Stomach smooth muscle (tissue), 2 donors: Measurements from ENCODE around the gene GSTM4.
A peak's percentile ranks its signal among the peaks of the same experiment; 100 is the strongest.

Experiments used
- H3K27ac ChIP-seq: one replicate; pipeline ENCODE4 v1.7.0; 2013; ENCODE audit warnings: mild to moderate bottlenecking, low read length, inconsistent platforms
- H3K27me3 ChIP-seq, 2 donors: one replicate each; pipeline ENCODE4 v1.7.0; 2013; ENCODE audit warnings: low read length in 2 of 2; ENCODE audit not compliant: insufficient read depth in 2 of 2, control insufficient read depth in 1 of 2
- H3K36me3 ChIP-seq, 2 donors: one replicate each; pipeline ENCODE4 v1.7.0; 2013; ENCODE audit warnings: low read length in 2 of 2; ENCODE audit not compliant: control insufficient read depth in 2 of 2, insufficient read depth in 2 of 2
- H3K4me1 ChIP-seq: one replicate; pipeline ENCODE4 v1.7.0; 2013; ENCODE audit warnings: low read length; ENCODE audit not compliant: control insufficient read depth, insufficient read depth
- H3K4me3 ChIP-seq, 2 donors: one replicate each; pipeline ENCODE4 v1.7.0; 2013; ENCODE audit warnings: low read length in 2 of 2
- H3K9ac ChIP-seq, 2 donors: one replicate each; pipeline ENCODE4 v1.7.0; 2013; ENCODE audit warnings: low read length in 2 of 2, mild to moderate bottlenecking in 1 of 2
- H3K9me3 ChIP-seq, 2 donors: one replicate each; pipeline ENCODE4 v1.7.0; 2013; ENCODE audit warnings: low read length in 2 of 2; ENCODE audit not compliant: control insufficient read depth in 2 of 2
- donor health status: healthy.
- donor health status: Pancreatic carcinoma.

Gene GSTM4

DNA sequence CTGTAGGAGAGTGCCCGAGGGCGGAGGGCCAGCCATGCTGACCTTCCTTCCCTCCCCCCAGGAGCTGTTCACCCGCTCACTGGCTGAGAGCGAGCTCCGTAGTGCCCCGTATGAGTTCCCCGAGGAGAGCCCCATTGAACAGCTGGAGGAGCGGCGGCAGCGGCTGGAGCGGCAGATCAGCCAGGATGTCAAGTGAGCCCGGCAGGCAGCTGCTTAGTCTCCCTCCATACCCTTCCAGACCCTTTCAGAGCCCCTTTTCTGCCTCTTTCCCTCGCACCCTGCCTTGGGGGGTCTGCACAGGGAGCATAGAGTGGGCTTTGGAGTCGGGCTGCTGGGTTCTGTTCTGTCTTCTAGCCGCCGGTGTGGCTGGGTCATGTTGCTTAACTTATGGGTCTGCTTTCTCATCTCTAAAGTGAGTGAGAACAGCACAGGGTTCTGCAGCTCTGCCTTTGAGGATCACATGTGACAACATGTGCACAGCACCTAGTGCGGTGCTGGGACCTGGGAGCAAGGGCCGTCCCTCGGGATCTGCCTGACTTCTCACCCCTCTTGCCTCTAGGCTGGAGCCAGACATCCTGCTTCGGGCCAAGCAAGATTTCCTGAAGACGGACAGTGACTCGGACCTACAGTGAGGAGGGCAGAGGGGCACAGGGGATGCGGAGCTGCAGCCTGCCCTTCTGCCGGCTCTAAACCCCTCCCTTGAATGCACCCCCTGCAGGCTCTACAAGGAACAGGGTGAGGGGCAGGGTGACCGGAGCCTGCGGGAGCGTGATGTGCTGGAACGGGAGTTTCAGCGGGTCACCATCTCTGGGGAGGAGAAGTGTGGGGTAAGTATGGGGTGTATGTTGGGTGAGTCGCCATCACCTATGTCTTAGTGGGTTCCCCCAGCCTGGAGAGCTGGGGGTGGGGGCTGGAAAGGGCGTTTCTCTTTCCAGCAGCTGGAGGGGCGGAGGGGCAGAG, 30.0 kb upstream of the GSTM4 start:
- H3K4me3 ChIP-seq = peak overlapping the region in 1 of 2 donors; percentile 35
- H3K36me3 ChIP-seq = peaks cover 12 to 33% of the 10 kb centered on the region in 2 donors
- no peak overlapping the region for H3K9ac ChIP-seq
- H3K9me3 ChIP-seq = no peaks in the 10 kb centered on the region
- no peak overlapping the region for H3K27ac ChIP-seq
- no peaks in the 10 kb centered on the region for H3K27me3 ChIP-seq
- H3K4me1 ChIP-seq = peaks cover 44% of the 10 kb centered on the region

GRCh38 chr1:109626682-109627408, 29.1 kb upstream of the GSTM4 start:
- H3K27me3 ChIP-seq = no peaks in the 10 kb centered on the region
- peaks cover 42% of the 10 kb centered on the region for H3K4me1 ChIP-seq
- peaks cover 16 to 34% of the 10 kb centered on the region in 2 donors for H3K36me3 ChIP-seq
- H3K9ac ChIP-seq = no peak overlapping the region
- no peaks in the 10 kb centered on the region for H3K9me3 ChIP-seq
- no peak overlapping the region for H3K27ac ChIP-seq
- no peak overlapping the region for H3K4me3 ChIP-seq

DNA sequence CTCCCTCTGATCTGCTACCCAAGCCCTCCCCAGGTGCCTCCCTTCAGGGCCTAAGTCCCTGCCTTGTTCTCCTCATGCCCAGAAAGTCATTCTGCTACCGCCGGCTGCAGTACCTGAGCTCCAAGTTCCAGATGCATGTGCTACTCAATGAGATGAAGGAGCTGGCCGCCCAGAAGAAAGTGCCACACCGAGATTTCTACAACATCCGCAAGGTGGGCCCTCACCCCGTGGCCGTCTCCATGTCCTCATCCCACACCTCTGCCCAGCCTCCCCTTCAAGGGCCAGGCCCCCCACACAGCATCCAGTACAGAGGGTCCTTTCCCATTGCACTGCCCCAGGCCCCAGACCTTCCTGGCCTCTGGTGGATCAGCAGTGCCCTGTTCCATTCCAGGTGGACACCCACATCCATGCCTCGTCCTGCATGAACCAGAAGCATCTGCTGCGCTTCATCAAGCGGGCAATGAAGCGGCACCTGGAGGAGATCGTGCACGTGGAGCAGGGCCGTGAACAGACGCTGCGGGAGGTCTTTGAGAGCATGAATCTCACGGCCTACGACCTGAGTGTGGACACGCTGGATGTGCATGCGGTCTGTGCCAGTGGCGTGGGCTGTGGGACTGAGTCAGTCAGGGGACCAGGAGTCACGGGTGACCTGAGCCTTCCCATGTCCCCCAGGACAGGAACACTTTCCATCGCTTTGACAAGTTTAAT, 28.1 kb upstream of the GSTM4 start:
- H3K27me3 ChIP-seq = no peaks in the 10 kb centered on the region
- H3K27ac ChIP-seq = no peak overlapping the region
- no peak overlapping the region for H3K9ac ChIP-seq
- no peak overlapping the region for H3K4me3 ChIP-seq
- H3K36me3 ChIP-seq = peaks cover 16 to 34% of the 10 kb centered on the region in 2 donors
- H3K4me1 ChIP-seq = peaks cover 43% of the 10 kb centered on the region
- H3K9me3 ChIP-seq = no peaks in the 10 kb centered on the region

DNA sequence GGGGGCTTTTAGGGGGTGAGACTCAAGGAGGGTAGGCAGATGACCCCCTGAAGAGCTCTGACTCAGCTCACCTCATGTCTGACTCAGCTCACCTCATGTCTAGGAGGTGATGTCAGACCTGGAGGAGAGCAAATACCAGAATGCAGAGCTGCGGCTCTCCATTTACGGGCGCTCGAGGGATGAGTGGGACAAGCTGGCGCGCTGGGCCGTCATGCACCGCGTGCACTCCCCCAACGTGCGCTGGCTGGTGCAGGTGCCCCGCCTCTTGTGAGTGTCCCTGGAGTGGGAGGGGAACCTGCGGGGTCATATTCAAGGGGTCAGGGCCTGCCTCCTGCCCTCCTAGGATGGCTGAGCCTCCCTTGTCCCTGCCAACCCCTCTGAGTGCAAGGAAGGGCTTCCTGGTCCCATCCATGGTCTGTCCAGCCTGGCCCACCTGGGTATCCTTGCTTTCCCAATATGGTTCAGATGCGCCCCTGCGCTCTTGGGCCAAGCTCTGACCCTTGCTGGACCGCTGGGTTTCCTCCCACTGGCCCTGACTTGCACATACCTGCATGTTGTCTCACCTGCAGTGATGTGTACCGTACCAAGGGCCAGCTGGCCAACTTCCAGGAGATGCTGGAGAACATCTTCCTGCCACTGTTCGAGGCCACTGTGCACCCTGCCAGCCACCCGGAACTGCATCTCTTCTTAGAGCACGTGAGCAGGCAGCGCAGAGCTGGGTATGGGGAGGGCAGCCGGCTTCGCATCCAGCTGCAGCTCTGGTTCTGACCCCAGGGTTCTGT, 27.2 kb upstream of the GSTM4 start:
- Histone ChIP-seq H3K27me3 (no peaks in the 10 kb centered on the region), H3K27ac (no peak overlapping the region), H3K36me3 (peaks cover 16 to 34% of the 10 kb centered on the region in 2 donors), H3K4me3 (no peak overlapping the region), H3K9me3 (no peaks in the 10 kb centered on the region), H3K9ac (no peak overlapping the region), H3K4me1 (peaks cover 41% of the 10 kb centered on the region)

DNA sequence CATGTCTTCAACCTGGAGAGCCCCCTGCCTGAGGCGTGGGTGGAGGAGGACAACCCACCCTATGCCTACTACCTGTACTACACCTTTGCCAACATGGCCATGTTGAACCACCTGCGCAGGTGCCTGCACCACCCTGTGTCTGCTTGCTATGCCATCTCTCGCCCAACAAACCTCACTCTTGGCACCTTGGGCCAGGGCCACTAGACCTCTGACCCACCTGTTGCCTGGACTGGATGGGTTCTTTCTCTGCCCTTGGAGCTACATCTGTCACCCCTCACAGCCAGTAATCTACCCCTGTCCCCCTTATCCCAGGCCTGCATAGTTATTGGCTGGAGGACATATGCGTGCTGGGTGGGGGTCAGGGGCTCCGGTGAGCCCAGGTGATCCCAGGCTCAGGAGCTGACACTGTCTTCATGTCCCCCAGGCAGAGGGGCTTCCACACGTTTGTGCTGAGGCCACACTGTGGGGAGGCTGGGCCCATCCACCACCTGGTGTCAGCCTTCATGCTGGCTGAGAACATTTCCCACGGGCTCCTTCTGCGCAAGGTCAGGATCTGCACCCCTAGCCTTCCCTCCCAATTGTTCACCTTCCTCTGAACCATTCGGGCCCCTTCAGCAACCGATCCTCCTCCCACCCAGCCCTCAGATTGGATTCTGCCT, 26.4 kb upstream of the GSTM4 start:
- no peak overlapping the region for H3K4me3 ChIP-seq
- peaks cover 16 to 34% of the 10 kb centered on the region in 2 donors for H3K36me3 ChIP-seq
- no peaks in the 10 kb centered on the region for H3K9me3 ChIP-seq
- H3K4me1 ChIP-seq = peaks cover 33% of the 10 kb centered on the region
- no peak overlapping the region for H3K9ac ChIP-seq
- no peak overlapping the region for H3K27ac ChIP-seq
- H3K27me3 ChIP-seq = no peaks in the 10 kb centered on the region

- no peak overlapping the region for H3K9ac ChIP-seq
- no peaks in the 10 kb centered on the region for H3K9me3 ChIP-seq
- H3K36me3 ChIP-seq = peaks cover 16 to 34% of the 10 kb centered on the region in 2 donors
- H3K4me1 ChIP-seq = peaks cover 26% of the 10 kb centered on the region
- no peaks in the 10 kb centered on the region for H3K27me3 ChIP-seq
- no peak overlapping the region for H3K4me3 ChIP-seq
- no peak overlapping the region for H3K27ac ChIP-seq
Measured at GRCh38 chr1:109630081-109630897, 25.6 kb upstream of the GSTM4 start.

DNA sequence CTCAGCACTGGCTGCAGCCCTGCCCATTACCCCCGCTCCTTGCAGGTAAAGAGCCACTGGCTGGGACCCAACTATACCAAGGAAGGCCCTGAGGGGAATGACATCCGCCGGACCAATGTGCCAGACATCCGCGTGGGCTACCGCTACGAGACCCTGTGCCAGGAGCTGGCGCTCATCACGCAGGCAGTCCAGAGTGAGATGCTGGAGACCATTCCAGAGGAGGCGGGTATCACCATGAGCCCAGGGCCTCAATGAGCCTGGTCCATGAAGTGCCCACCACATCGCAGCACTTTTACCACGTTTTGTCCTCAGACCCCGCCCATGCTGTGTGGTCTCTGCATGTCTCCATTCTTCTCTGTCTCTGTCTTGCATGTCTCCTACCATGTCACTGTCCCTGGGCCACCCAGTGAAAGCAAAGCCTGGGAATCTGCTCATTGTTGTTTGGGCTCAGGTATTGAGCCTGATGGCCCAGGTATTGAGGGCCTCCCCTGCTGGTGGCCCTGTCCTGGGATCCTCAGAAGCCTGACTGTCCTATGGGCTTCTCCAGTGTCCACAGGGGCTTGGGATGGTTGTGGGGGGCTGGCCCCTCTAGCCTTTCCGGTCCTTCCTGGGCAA, 24.9 kb upstream of the GSTM4 start:
- no peak overlapping the region for H3K9ac ChIP-seq
- no peaks in the 10 kb centered on the region for H3K9me3 ChIP-seq
- peaks cover 27% of the 10 kb centered on the region for H3K4me1 ChIP-seq
- no peak overlapping the region for H3K4me3 ChIP-seq
- peaks cover 16 to 34% of the 10 kb centered on the region in 2 donors for H3K36me3 ChIP-seq
- no peaks in the 10 kb centered on the region for H3K27me3 ChIP-seq
- H3K27ac ChIP-seq = peak overlapping the region; percentile 82

DNA sequence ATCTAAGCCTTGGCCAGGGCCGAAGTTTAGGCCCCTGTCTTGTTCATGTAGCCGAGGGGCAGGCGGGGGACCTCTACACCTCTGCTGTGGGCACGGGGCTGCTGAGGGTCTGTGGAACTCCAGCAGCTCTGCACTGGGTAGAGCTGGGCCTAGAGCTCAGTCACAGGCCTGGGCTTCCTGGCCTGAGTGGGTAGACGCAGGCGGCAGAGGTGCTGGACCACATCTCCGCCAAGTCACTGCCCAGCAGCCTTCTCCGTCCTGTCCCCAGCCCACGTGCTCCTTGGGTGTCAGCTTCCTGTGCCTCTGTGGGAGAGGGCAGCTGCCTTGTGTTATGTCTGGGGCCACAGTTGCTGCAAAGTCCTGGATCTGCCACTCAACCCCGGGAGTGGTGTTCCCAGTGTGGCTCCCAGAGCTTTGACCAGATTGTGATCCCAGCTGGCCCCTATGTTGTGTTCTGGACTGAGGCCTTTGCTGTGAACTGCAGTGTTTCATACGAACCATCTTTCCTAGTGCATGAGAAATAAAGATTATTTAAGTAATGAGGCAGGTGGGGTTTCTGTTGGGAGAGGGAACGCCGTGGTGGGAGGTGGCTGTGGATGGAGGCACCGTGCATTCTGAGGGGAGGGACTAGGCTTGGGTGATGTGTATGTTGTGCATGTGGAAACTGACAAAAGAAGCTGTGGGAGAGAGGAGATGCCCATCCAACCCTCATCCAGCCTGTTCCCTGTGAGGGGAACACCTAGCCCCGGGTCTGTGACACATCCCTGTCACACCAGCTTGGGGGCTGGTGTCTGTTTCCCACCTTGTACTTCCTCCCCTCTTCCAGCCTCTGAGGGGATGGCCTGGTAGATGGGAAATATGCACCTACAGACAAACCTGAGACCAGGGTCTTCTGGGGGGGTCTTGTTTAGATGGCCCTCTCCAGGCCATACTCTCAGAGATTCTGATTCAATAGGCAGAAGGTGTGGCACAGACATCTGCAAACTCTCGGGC, 24.1 kb upstream of the GSTM4 start:
- Histone ChIP-seq H3K36me3 (peaks cover 16 to 28% of the 10 kb centered on the region in 2 donors), H3K9me3 (no peaks in the 10 kb centered on the region), H3K4me1 (peaks cover 35% of the 10 kb centered on the region), H3K9ac (peak overlapping the region; percentile 5 to 11), H3K4me3 (no peak overlapping the region), H3K27ac (peak overlapping the region; percentile 82), H3K27me3 (no peaks in the 10 kb centered on the region)
